ENCODE data around the gene KCNK2. TPM values are rescaled to one million over a fixed set of nuclear protein-coding genes. Genes with fewer than 3 reads are reported as not detected.

KCNK2 gene
- total RNA-seq, 2 experiments from 2014 or later = not detected

DNA sequence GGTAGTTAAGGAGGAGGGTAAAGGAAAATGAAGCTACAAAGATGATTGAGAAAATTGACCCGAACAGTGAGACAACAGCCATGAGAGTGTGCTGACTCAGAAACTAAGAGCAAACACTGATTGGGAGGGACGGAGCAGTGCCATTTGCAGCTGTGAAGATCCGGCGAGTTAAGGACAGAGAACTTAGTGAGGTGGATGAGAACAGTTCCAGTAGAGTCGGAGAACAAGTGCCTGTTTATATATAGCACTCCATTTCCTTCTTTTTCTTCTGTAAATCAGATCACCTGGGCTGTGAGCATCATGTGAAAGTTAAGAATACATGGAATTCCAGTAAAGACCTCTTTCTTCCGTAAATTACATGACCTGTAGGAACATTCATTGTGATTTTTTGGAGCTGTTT lies 145.7 kb downstream of the KCNK2 start:
- no peaks in the 10 kb centered on the region for H3K9me3 Mint-ChIP-seq
- H3K4me1 Mint-ChIP-seq = no peaks in the 10 kb centered on the region
- no peak for DNase-seq
- H3K36me3 Mint-ChIP-seq = no peaks in the 10 kb centered on the region
- H3K4me3 Mint-ChIP-seq = no peak overlapping the region
- H3K27me3 Mint-ChIP-seq = no peaks in the 10 kb centered on the region
- no peak overlapping the region for H3K27ac Mint-ChIP-seq

- Mint-ChIP-seq H3K9me3 (no peaks in the 10 kb centered on the region), H3K27me3 (peaks cover 5% of the 10 kb centered on the region), H3K27ac (no peak overlapping the region), H3K36me3 (no peaks in the 10 kb centered on the region), H3K4me3 (no peak overlapping the region), H3K4me1 (no peaks in the 10 kb centered on the region)
- no peak for DNase-seq
Measured at GRCh38 chr1:215241451-215241850, 158.9 kb downstream of the KCNK2 start.

DNA sequence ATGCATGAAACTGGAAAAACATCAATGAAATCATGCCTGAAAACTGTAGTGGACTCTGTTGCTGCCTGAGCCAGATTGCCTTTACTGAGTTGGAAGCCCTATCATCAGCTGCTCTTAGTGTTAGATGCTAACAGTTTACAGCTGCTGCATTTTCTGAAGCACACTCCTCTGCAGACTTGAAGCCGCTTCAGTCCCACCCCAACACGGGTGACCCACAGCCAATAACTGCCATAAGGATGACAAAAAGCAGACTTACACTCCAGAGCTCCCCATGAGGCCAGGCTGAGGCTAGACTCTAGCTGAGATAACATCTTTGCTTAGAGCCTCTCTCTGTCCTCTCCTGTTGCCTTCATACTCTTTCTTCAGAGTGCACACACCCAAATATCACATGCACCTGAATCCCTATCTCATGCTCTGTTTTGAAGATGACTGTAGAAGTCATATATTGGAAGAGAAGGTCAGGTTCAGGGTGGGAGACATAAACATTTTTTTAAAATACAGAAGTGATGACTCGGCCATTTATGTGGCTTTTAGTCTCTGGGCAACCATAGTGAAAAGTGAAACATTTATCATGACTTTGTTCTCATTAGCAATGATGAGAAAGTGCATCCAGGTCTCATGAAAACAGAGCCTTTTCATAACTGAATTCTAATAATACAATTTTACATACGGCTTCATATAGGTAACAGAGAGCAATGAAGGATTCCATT lies 161.0 kb downstream of the KCNK2 start:
- DNase-seq = no peak
- no peak overlapping the region for H3K27ac Mint-ChIP-seq
- H3K9me3 Mint-ChIP-seq = no peaks in the 10 kb centered on the region
- no peaks in the 10 kb centered on the region for H3K4me1 Mint-ChIP-seq
- H3K4me3 Mint-ChIP-seq = no peak overlapping the region
- peaks cover 5% of the 10 kb centered on the region for H3K27me3 Mint-ChIP-seq
- no peaks in the 10 kb centered on the region for H3K36me3 Mint-ChIP-seq

- no peaks in the 10 kb centered on the region for H3K27me3 Mint-ChIP-seq
- no peak overlapping the region for H3K27ac Mint-ChIP-seq
- H3K9me3 Mint-ChIP-seq = no peaks in the 10 kb centered on the region
- no peak overlapping the region for H3K4me3 Mint-ChIP-seq
- DNase-seq = no peak
- H3K36me3 Mint-ChIP-seq = no peaks in the 10 kb centered on the region
- H3K4me1 Mint-ChIP-seq = no peaks in the 10 kb centered on the region
Measured at GRCh38 chr1:215250913-215251312, 168.4 kb downstream of the KCNK2 start.

DNA sequence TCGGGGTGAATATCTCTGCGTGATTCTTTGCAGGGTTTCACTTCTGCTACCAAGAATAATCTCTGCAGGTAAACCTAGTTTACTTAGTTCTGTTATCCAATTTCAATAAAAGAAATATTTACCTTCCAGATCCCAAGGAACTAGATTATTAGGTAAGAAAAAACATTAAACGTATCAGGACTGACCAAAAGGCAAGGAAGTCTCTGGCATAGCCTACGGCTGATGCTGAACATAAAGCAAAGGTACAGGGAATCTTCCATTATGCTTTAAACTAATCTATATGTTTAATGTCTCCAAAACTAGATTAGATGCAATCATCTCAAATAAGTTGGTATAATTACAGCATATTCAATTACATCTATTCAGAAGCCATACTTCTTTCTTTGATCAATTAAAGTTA lies 168.9 kb downstream of the KCNK2 start:
- Mint-ChIP-seq H3K27ac (no peak overlapping the region), H3K4me3 (no peak overlapping the region), H3K36me3 (no peaks in the 10 kb centered on the region), H3K27me3 (no peaks in the 10 kb centered on the region), H3K9me3 (no peaks in the 10 kb centered on the region), H3K4me1 (no peaks in the 10 kb centered on the region)
- no peak for DNase-seq

- Mint-ChIP-seq H3K27me3 (no peaks in the 10 kb centered on the region), H3K36me3 (no peaks in the 10 kb centered on the region), H3K4me1 (no peaks in the 10 kb centered on the region), H3K9me3 (no peaks in the 10 kb centered on the region), H3K4me3 (no peak overlapping the region), H3K27ac (no peak overlapping the region)
- no peak for DNase-seq
Measured at GRCh38 chr1:215252164-215252563, 169.6 kb downstream of the KCNK2 start.

DNA sequence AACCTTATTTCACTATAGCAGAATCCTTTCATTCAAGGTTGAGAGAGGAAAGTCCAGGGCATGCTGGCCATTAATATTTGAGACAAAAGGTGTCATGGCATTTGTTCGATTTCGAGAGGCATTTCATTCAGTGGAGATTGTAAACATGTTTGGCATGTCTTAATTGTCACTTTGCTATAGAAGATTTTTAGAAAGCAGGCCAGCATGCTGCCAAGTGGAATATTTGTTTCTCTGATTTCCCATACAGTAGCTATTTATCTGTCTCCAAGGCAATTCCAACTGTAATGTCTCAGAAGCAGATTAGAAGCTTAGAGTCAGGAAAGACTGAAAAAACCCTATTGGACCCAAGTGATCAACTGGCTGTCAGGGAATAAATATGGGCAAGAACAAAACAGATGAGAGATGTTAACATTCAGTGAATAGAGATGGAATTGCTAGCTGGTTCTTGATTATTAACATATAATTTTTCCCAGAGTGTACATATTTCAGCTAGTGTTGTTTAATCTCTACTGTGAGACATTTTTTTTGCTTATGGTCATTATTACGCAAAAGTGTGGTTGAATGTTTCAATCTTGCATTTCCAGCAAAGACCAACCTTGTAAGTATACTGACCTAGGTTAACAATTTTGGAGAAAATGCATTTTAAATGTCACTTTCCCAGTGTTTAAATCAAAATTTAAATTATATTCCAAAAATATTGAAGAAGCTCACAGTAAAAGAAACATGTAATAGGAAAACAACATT lies 174.6 kb downstream of the KCNK2 start:
- Mint-ChIP-seq H3K9me3 (peaks cover 3% of the 10 kb centered on the region), H3K36me3 (no peaks in the 10 kb centered on the region), H3K4me3 (no peak overlapping the region), H3K4me1 (no peaks in the 10 kb centered on the region), H3K27me3 (no peaks in the 10 kb centered on the region), H3K27ac (no peak overlapping the region)
- no peak for DNase-seq

- Mint-ChIP-seq H3K36me3 (no peaks in the 10 kb centered on the region), H3K4me3 (no peak overlapping the region), H3K9me3 (peaks cover 3% of the 10 kb centered on the region), H3K4me1 (no peaks in the 10 kb centered on the region), H3K27me3 (no peaks in the 10 kb centered on the region), H3K27ac (no peak overlapping the region)
- no peak for DNase-seq
Measured at GRCh38 chr1:215260711-215261110, 178.2 kb downstream of the KCNK2 start.

- H3K4me3 Mint-ChIP-seq = no peak overlapping the region
- no peaks in the 10 kb centered on the region for H3K36me3 Mint-ChIP-seq
- DNase-seq = no peak
- H3K4me1 Mint-ChIP-seq = no peaks in the 10 kb centered on the region
- no peaks in the 10 kb centered on the region for H3K27me3 Mint-ChIP-seq
- H3K9me3 Mint-ChIP-seq = peaks cover 3% of the 10 kb centered on the region
- H3K27ac Mint-ChIP-seq = no peak overlapping the region
Measured at GRCh38 chr1:215262106-215262505, 179.6 kb downstream of the KCNK2 start.

DNA sequence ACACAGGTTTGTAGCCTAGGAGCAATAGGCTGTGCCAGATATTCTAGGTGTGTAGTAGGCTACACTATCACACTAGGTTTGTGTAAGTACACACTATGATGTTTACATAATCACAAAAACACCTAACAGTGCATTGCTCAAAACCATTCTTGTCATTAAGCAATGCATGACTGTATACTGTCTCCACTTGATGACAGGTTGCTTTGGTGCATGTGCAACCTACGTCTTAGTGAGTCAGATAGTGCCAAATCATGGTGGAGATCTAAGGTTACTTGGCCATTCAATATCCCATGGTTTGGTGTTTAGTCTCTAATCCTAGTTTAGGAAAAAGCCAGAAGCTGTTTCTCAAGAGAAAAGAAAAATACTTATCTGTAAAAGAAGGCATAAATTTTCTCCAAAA lies 181.1 kb downstream of the KCNK2 start:
- Mint-ChIP-seq H3K9me3 (peaks cover 3% of the 10 kb centered on the region), H3K36me3 (no peaks in the 10 kb centered on the region), H3K27me3 (no peaks in the 10 kb centered on the region), H3K4me3 (no peak overlapping the region), H3K4me1 (no peaks in the 10 kb centered on the region), H3K27ac (no peak overlapping the region)
- DNase-seq = no peak

- H3K27me3 Mint-ChIP-seq = no peaks in the 10 kb centered on the region
- no peaks in the 10 kb centered on the region for H3K4me1 Mint-ChIP-seq
- peaks cover under 1% of the 10 kb centered on the region for H3K9me3 Mint-ChIP-seq
- no peaks in the 10 kb centered on the region for H3K36me3 Mint-ChIP-seq
- no peak overlapping the region for H3K27ac Mint-ChIP-seq
- DNase-seq = no peak
- no peak overlapping the region for H3K4me3 Mint-ChIP-seq
Measured at GRCh38 chr1:215264649-215265048, 182.1 kb downstream of the KCNK2 start.

GRCh38 chr1:215267495-215267894 lies 185.0 kb downstream of the KCNK2 start:
- peaks cover 2% of the 10 kb centered on the region for H3K9me3 Mint-ChIP-seq
- H3K27ac Mint-ChIP-seq = no peak overlapping the region
- DNase-seq = no peak
- no peaks in the 10 kb centered on the region for H3K4me1 Mint-ChIP-seq
- H3K4me3 Mint-ChIP-seq = no peak overlapping the region
- no peaks in the 10 kb centered on the region for H3K36me3 Mint-ChIP-seq
- H3K27me3 Mint-ChIP-seq = no peaks in the 10 kb centered on the region

GRCh38 chr1:215269955-215270354 lies 187.4 kb downstream of the KCNK2 start:
- H3K36me3 Mint-ChIP-seq = no peaks in the 10 kb centered on the region

GRCh38 chr1:215273838-215274516 lies 191.4 kb downstream of the KCNK2 start:
- Mint-ChIP-seq H3K27ac (no peak overlapping the region), H3K9me3 (peaks cover 6% of the 10 kb centered on the region), H3K27me3 (no peaks in the 10 kb centered on the region), H3K36me3 (no peaks in the 10 kb centered on the region), H3K4me1 (no peaks in the 10 kb centered on the region), H3K4me3 (no peak overlapping the region)
- no peak for DNase-seq

More at GRCh38 chr1:215269955-215270354, 187.4 kb downstream of the KCNK2 start:
- Mint-ChIP-seq H3K27ac (no peak overlapping the region), H3K27me3 (no peaks in the 10 kb centered on the region), H3K4me1 (no peaks in the 10 kb centered on the region), H3K4me3 (no peak overlapping the region), H3K9me3 (peaks cover 6% of the 10 kb centered on the region)
- DNase-seq = no peak

- H3K27ac Mint-ChIP-seq = no peak overlapping the region
- no peaks in the 10 kb centered on the region for H3K27me3 Mint-ChIP-seq
- no peak for DNase-seq
- H3K4me3 Mint-ChIP-seq = no peak overlapping the region
- no peaks in the 10 kb centered on the region for H3K4me1 Mint-ChIP-seq
- H3K9me3 Mint-ChIP-seq = peaks cover 6% of the 10 kb centered on the region
- H3K36me3 Mint-ChIP-seq = no peaks in the 10 kb centered on the region
Measured at GRCh38 chr1:215276582-215276981, 194.0 kb downstream of the KCNK2 start.
